Heart left ventricle (tissue), 16 donors: ENCODE results near the gene IMMP2L. TPM values are rescaled to one million over a fixed set of nuclear protein-coding genes. Genes with fewer than 3 reads are reported as not detected.

Experiments used
- ATAC-seq, 4 donors: fragments of 200-7000 bp; cut with Tn5 transposase; one replicate each; pipeline ENCODE4 v1.9.1; 2020 to 2022; ENCODE audit warnings: moderate library complexity in 4 of 4, mild to moderate bottlenecking in 3 of 4, moderate number of reproducible peaks in 1 of 4
- DNase-seq, 5 donors: peaks; one replicate each; pipeline ENCODE4 v3.0.0-alpha.2; 2020
- H3K27ac ChIP-seq, 12 donors: fragments of 200-600 bp; sonication (generic) in 4 of 12; one replicate each; pipeline versions ENCODE4 v1.5.0 to v1.8.0; 2016 to 2022; ENCODE audit warnings: mild to moderate bottlenecking in 2 of 12
- H3K27me3 ChIP-seq, 9 donors: fragments of 200-600 bp; sonication (generic) in 2 of 9; one replicate each; pipeline versions ENCODE4 v1.5.1 to v1.8.0; 2016 to 2022; ENCODE audit warnings: mild to moderate bottlenecking in 3 of 9
- H3K36me3 ChIP-seq, 9 donors: fragments of 200-600 bp; sonication (generic) in 2 of 9; one replicate each; pipeline versions ENCODE4 v1.5.0 to v1.8.0; 2018 to 2022; ENCODE audit warnings: mild to moderate bottlenecking in 2 of 9
- H3K4me1 ChIP-seq, 12 donors: fragments of 200-600 bp; sonication (generic) in 4 of 12; one replicate each; pipeline versions ENCODE4 v1.5.0 to v1.8.0; 2016 to 2022; ENCODE audit warnings: mild to moderate bottlenecking in 3 of 12
- H3K4me3 ChIP-seq, 12 donors: fragments of 200-600 bp; sonication (generic) in 4 of 12; one replicate each; pipeline versions ENCODE4 v1.5.0 to v1.8.0; 2017 to 2022; ENCODE audit warnings: mild to moderate bottlenecking in 9 of 12, moderate library complexity in 4 of 12
- H3K9me3 ChIP-seq, 12 donors: fragments of 200-600 bp; sonication (generic) in 4 of 12; one replicate each; pipeline versions ENCODE4 v1.5.0 to v1.8.0; 2016 to 2022; ENCODE audit warnings: mild to moderate bottlenecking in 1 of 12
- POLR2A ChIP-seq, 2 donors: fragments of 450-650 bp; IDR thresholded peaks; one replicate each; pipeline ENCODE4 v1.6.1; 2017; ENCODE audit warnings: antibody characterized with exemption in 2 of 2, mild to moderate bottlenecking in 2 of 2, moderate library complexity in 2 of 2
- WGBS, 4 donors: extraction: QIAGEN DNeasy Blood & Tissue Kit in 2 of 4; methylation state at CpG; one replicate each; pipeline versions ENCODE4 v1.1.5 to v1.1.7; 2013 to 2018; 5-methylcytosine and 5-hydroxymethylcytosine counted together
- intact Hi-C, 10 donors: fragments of 100-400 bp; cut with DNase I; formaldehyde crosslinking; loops; one replicate each; pipeline versions ENCODE4 v1.11.1 to v1.14.2; 2022
- polyA plus RNA-seq, 2 donors: library from polyadenylated mRNA; stranded (reverse); fragments of 200-250 nt; gene quantifications; one replicate each; pipeline ENCODE4 v1.2.3, GENCODE V29; 2013
- total RNA-seq, 9 donors: library from RNA; depleted of rRNA in 2 of 9; stranded (reverse); fragments of >200 nt in 2 of 9; fragmentation: NEBNext Ultra II Directional in 3 of 9; extraction: Animal tissue kit (Norgen Biotek cat#: 25700) in 3 of 9; gene quantifications; one replicate each; pipeline versions ENCODE4 v1.1.0 to v1.2.4, GENCODE V29; 2016 to 2023
- TF ChIP-seq, protein P1 (sequence below), 12 donors: fragments of 200-600 bp; sonication (generic) in 4 of 12; IDR thresholded peaks; one replicate each; pipeline versions ENCODE4 v1.5.0 to v1.8.0; 2018 to 2022; ENCODE audit warnings: antibody characterized with exemption in 12 of 12, mild to moderate bottlenecking in 5 of 12
- donor health status: ischemic (EF 13 %, LVEDD 7.1; RV severe dilation, severe dysfunction).
- donor health status: healthy with polysubstance abuse.
- donor health status: DM: no; HTN: yes; CAD: no.
- donor health status: DM: no; HTN: no; CAD: no.
- donor health status: ischemic (EF 25% LVEDD 6.9; RV normal size, moderate dysfunction).
- donor health status: ischemic (EF 25% LVEDD 5.7; RV mildly dilated, moderate dysfunction).
- donor health status: healthy.
- donor health status: DM: yes; HTN: yes; CAD: no.
- donor health status: ischemic (EF 35%, LVEDD 5.7; RV mildly dilated, moderate dysfunction).
- donor health status: nonischemic (EF 11% LVEDD 7.7; RV severe dilation, severe dysfunction).
- donor health status: DM: yes; HTN: yes; CAD: no.
- donor health status: PGD.
- donor health status: ischemic (EF 29% LVEDD 5.4; RV normal size, mild dysfunction).
- donor health status: nonischemic (EF 23%, LVEDD 6.1; RV moderate dilation, normal function).

The IMMP2L gene
- total and polyA plus RNA-seq, 11 donors, result 5.1 to 17.2 (median 15.9) TPM

DNA sequence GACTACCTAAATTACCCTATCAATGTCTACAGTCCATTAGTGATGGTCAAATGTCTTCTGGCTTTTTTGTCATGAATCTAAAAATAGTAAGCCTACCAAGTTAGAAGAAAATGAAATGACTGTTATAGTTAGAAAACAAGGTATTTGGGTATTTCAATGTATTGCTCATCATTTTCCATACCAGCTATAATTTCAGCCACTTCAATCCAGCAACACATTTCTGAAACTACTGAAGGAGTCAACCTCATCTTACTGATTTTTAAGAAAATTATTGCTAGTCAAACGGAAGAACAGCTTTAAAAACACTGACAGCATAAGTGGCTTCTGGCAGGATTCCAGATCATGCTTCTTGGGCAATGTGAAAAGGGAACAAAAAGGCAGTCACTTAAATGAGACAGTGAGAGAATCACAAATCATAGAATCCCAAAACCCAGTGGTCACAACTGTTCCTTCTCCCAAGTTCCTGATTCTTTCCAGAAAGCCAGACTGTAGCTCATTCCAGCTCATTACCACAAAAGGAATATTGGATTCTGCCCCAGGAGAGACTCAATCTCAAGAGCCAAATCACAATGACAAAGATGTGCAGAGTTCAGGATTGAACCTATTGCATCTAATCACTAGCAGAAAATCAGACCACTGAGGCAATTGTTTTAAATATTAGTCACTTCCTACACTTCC is 532.6 kb downstream of the IMMP2L start:
- Histone ChIP-seq H3K4me3 (no peak overlapping the region), H3K9me3 (no peaks in the 10 kb centered on the region), H3K27me3 (no peaks in the 10 kb centered on the region), H3K36me3 (no peaks in the 10 kb centered on the region), H3K4me1 (peaks cover 0 to 16% (median 6%) of the 10 kb centered on the region in 12 donors), H3K27ac (peak overlapping the region in 1 of 12 donors; percentile 28)
- no peak for TF ChIP-seq POLR2A (IDR thresholded peaks at IDR 0.05)
- TF ChIP-seq, protein P1, sequence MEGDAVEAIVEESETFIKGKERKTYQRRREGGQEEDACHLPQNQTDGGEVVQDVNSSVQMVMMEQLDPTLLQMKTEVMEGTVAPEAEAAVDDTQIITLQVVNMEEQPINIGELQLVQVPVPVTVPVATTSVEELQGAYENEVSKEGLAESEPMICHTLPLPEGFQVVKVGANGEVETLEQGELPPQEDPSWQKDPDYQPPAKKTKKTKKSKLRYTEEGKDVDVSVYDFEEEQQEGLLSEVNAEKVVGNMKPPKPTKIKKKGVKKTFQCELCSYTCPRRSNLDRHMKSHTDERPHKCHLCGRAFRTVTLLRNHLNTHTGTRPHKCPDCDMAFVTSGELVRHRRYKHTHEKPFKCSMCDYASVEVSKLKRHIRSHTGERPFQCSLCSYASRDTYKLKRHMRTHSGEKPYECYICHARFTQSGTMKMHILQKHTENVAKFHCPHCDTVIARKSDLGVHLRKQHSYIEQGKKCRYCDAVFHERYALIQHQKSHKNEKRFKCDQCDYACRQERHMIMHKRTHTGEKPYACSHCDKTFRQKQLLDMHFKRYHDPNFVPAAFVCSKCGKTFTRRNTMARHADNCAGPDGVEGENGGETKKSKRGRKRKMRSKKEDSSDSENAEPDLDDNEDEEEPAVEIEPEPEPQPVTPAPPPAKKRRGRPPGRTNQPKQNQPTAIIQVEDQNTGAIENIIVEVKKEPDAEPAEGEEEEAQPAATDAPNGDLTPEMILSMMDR (IDR thresholded peaks at IDR 0.05), result no peak
- DNase-seq, result no peak
- no peak for ATAC-seq
- 7 to 29% (median 12%) methylated on average over 1 of the region's 1 CpG for WGBS, 4 donors
- intact Hi-C loops, result no loop called here

DNA sequence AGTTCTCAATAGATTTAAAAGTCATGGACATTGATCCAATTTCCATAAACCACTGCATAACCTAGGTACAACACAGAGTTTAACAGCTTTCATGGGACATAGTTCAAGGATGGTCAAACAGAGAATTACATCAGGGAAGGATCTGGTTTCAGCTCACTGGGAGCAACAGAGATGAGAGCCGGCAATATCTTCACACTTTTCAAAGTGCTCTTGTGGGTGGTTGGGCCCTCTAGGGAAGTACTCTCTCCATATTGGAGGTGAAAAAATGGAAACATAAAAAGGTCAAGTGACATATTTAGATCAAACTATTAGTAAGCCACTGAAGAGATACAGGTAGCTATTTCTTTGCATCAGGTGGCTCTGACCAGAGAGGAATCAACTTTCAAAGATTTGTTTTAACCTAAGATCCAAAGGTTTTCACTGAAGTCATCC is 533.1 kb downstream of the IMMP2L start:
- Histone ChIP-seq H3K4me1 (peaks cover 0 to 16% (median 6%) of the 10 kb centered on the region in 12 donors), H3K27me3 (no peaks in the 10 kb centered on the region), H3K4me3 (no peak overlapping the region), H3K36me3 (no peaks in the 10 kb centered on the region), H3K9me3 (no peaks in the 10 kb centered on the region), H3K27ac (no peak overlapping the region)
- WGBS, 4 donors, result 68 to 90% (median 75%) methylated on average over 1 of the region's 1 CpG
- TF ChIP-seq, protein P1 (IDR thresholded peaks at IDR 0.05), result no peak
- no peak for TF ChIP-seq POLR2A (IDR thresholded peaks at IDR 0.05)
- intact Hi-C loops, result no loop called here
- no peak for DNase-seq
- ATAC-seq, result no peak

DNA sequence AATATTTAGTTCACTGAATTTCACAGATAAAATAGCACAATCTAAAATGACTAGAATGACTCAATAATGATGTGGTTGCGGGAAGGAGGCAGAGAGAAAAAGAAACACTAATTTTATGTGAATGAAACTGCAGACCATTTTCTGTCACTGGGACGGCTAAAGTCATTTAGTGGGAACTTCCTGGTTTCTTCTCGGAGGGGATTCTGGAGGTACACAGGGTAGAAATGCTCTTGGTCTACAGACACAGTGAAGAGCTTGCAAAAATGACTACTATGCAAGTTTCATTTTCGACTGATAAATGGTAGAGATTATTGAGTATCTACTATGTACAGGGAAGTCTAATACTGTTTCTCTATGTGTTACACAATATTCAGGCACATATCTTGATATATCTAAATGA is 534.9 kb downstream of the IMMP2L start:
- WGBS, 4 donors, result 88 to 92% (median 91%) methylated on average over 4 of the region's 4 CpGs

DNA sequence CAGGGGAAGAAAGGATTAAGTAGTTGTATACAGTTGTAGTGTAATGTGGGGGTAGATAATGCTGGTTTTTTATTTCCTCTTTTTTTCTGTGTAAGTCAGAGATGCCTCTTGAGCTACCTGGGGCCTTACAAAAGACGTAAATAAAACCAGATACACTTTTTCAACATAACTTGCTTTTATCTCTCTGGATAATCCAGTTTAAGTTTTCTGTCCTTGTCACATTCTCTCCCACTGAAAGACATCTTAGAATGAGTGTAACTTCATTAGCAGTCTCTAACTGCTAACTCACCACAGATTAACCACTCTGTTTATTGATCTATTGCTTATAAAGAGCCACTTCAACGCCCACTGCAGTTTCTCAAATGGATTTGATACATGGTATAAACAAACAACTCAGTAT is 535.5 kb downstream of the IMMP2L start:
- H3K9me3 ChIP-seq, result no peaks in the 10 kb centered on the region
- DNase-seq, result no peak
- H3K27me3 ChIP-seq, result no peaks in the 10 kb centered on the region
- ATAC-seq, result no peak
- 88 to 97% (median 91%) methylated on average over 2 of the region's 2 CpGs for WGBS, 4 donors
- no peak overlapping the region for H3K4me3 ChIP-seq
- no peaks in the 10 kb centered on the region for H3K36me3 ChIP-seq
- intact Hi-C loops, result no loop called here
- H3K4me1 ChIP-seq, result peaks cover 0 to 16% (median 6%) of the 10 kb centered on the region in 12 donors
- H3K27ac ChIP-seq, result no peak overlapping the region
- TF ChIP-seq, protein P1 (IDR thresholded peaks at IDR 0.05), result no peak
- TF ChIP-seq POLR2A (IDR thresholded peaks at IDR 0.05), result no peak

More for the DNA sequence above, 534.9 kb downstream of the IMMP2L start:
- TF ChIP-seq, protein P1 (IDR thresholded peaks at IDR 0.05), result no peak
- no peak for TF ChIP-seq POLR2A (IDR thresholded peaks at IDR 0.05)
- no peak for ATAC-seq
- Histone ChIP-seq H3K4me1 (peaks cover 0 to 16% (median 6%) of the 10 kb centered on the region in 12 donors), H3K9me3 (no peaks in the 10 kb centered on the region), H3K36me3 (no peaks in the 10 kb centered on the region), H3K4me3 (no peak overlapping the region), H3K27ac (no peak overlapping the region), H3K27me3 (no peaks in the 10 kb centered on the region)
- DNase-seq, result no peak
- intact Hi-C loops, result no loop called here
